ENCODE results near the gene SMIM1. TPM values are rescaled to one million over a fixed set of nuclear protein-coding genes. Genes with fewer than 3 reads are reported as not detected.

The SMIM1 gene
- total RNA-seq, 1 donor from 2014 or later = 15.1 TPM

GRCh38 chr1:3745071-3745470, 27.5 kb upstream of the SMIM1 start:
- no peak for TF ChIP-seq CTCF (conservative IDR thresholded peaks at IDR 0.05)
- Mint-ChIP-seq H3K4me3 (peak overlapping the region; percentile 91), H3K9me3 (no peaks in the 10 kb centered on the region), H3K27me3 (peaks cover 6% of the 10 kb centered on the region), H3K36me3 (peaks cover 4% of the 10 kb centered on the region), H3K4me1 (ENCODE audit: unreplicated experiment) (peaks cover 12% of the 10 kb centered on the region), H3K27ac (no peak overlapping the region)
- DNase-seq (ENCODE audit: extremely low spot score, unreplicated experiment) = no peak

GRCh38 chr1:3745590-3746381, 26.8 kb upstream of the SMIM1 start:
- Mint-ChIP-seq H3K9me3 (no peaks in the 10 kb centered on the region), H3K4me3 (peak overlapping the region; percentile 91), H3K27ac (no peak overlapping the region), H3K4me1 (ENCODE audit: unreplicated experiment) (peaks cover 12% of the 10 kb centered on the region), H3K27me3 (peaks cover 13% of the 10 kb centered on the region), H3K36me3 (peaks cover 4% of the 10 kb centered on the region)
- TF ChIP-seq CTCF (conservative IDR thresholded peaks at IDR 0.05) = no peak
- no peak for DNase-seq (ENCODE audit: extremely low spot score, unreplicated experiment)

GRCh38 chr1:3746389-3746829, 26.1 kb upstream of the SMIM1 start:
- DNase-seq (ENCODE audit: extremely low spot score, unreplicated experiment) = no peak
- Mint-ChIP-seq H3K4me3 (peak overlapping the region; percentile 91), H3K27me3 (peaks cover 20% of the 10 kb centered on the region), H3K27ac (no peak overlapping the region), H3K36me3 (peaks cover 3% of the 10 kb centered on the region), H3K9me3 (no peaks in the 10 kb centered on the region), H3K4me1 (ENCODE audit: unreplicated experiment) (peaks cover 12% of the 10 kb centered on the region)
- no peak for TF ChIP-seq CTCF (conservative IDR thresholded peaks at IDR 0.05)

GRCh38 chr1:3746830-3747521, 25.6 kb upstream of the SMIM1 start:
- H3K36me3 Mint-ChIP-seq = no peaks in the 10 kb centered on the region
- H3K4me3 Mint-ChIP-seq = peak overlapping the region; percentile 91
- H3K27ac Mint-ChIP-seq = no peak overlapping the region
- peaks cover 12% of the 10 kb centered on the region for H3K4me1 Mint-ChIP-seq (ENCODE audit: unreplicated experiment)
- TF ChIP-seq CTCF (conservative IDR thresholded peaks at IDR 0.05) = no peak
- H3K27me3 Mint-ChIP-seq = peaks cover 21% of the 10 kb centered on the region
- peak; percentile 91 for DNase-seq (ENCODE audit: extremely low spot score, unreplicated experiment)
- no peaks in the 10 kb centered on the region for H3K9me3 Mint-ChIP-seq

- no peak for DNase-seq (ENCODE audit: extremely low spot score, unreplicated experiment)
- H3K27ac Mint-ChIP-seq = no peak overlapping the region
- no peak for TF ChIP-seq CTCF (conservative IDR thresholded peaks at IDR 0.05)
These were observed 25.1 kb upstream of the SMIM1 start for GRCh38 chr1:3747522-3747848.

More at GRCh38 chr1:3747522-3747848, 25.1 kb upstream of the SMIM1 start:
- peaks cover 24% of the 10 kb centered on the region for H3K27me3 Mint-ChIP-seq
- H3K36me3 Mint-ChIP-seq = no peaks in the 10 kb centered on the region
- H3K9me3 Mint-ChIP-seq = no peaks in the 10 kb centered on the region
- H3K4me1 Mint-ChIP-seq (ENCODE audit: unreplicated experiment) = peaks cover 12% of the 10 kb centered on the region
- peak overlapping the region; percentile 80 for H3K4me3 Mint-ChIP-seq

Measured in type B pancreatic cell (in vitro differentiated cells).